B cell (primary cell): Measurements from ENCODE around the gene CBARP. TPM values are rescaled to one million over a fixed set of nuclear protein-coding genes. Genes with fewer than 3 reads are reported as not detected.

Source experiments
- ATAC-seq: fragments of 200-7000 bp; cut with Tn5 transposase; one replicate; pipeline ENCODE4 v1.10.0; 2021; ENCODE audit warnings: low read depth, mild to moderate bottlenecking, moderate number of reproducible peaks, moderate library complexity
- CTCF ChIA-PET: fragments of 350-600 bp; sonication (Branson Sonifier 250); formaldehyde crosslinking; loops from one replicate; lab custom pipeline; 2021; ENCODE audit warnings: antibody characterized with exemption, inconsistent platforms; lab: Charles Lee
- POLR2A ChIA-PET: fragments of 350-600 bp; sonication (Branson Sonifier 250); formaldehyde crosslinking; loops from one replicate; lab custom pipeline; 2021; ENCODE audit warnings: antibody characterized with exemption; lab: Charles Lee
- DNase-seq: peaks from one replicate; pipeline ENCODE4 v3.0.0; 2013
- H2AFZ ChIP-seq: 2 replicates; pipeline ENCODE4 v1.6.1; 2012; ENCODE audit warnings: mild to moderate bottlenecking, low read depth, low read length; ENCODE audit not compliant: insufficient read depth, poor library complexity, severe bottlenecking
- H3K27ac ChIP-seq, 2 donors: 1 replicate in 1 of 2; 2 replicates in 1 of 2; pipeline ENCODE4 v1.5.1; 2012 to 2013; ENCODE audit warnings: low read length in 2 of 2, mild to moderate bottlenecking in 2 of 2, moderate library complexity in 1 of 2
- H3K27me3 ChIP-seq, 4 experiments: fragments of 200-600 bp in 1 of 4; sonication (generic) in 1 of 4; replicated peaks in 1 of 4; 1 replicate in 2 of 4; 2 replicates in 2 of 4; pipeline versions ENCODE4 v1.6.1 to v1.7.0; 2013 to 2016; ENCODE audit warnings: low read length in 3 of 4, mild to moderate bottlenecking in 2 of 4, mixed read lengths in 1 of 4, moderate library complexity in 1 of 4; ENCODE audit not compliant: insufficient read depth in 4 of 4, control insufficient read depth in 3 of 4; ENCODE audit errors: control extremely low read depth in 1 of 4
- H3K36me3 ChIP-seq, 2 experiments: replicated peaks in 1 of 2; 1 replicate in 1 of 2; 2 replicates in 1 of 2; pipeline versions ENCODE4 v1.6.1 to v1.7.1; 2013; ENCODE audit warnings: low read length in 1 of 2; ENCODE audit not compliant: insufficient read depth in 2 of 2, control insufficient read depth in 1 of 2; ENCODE audit errors: control extremely low read depth in 1 of 2, extremely low read depth in 1 of 2
- H3K4me1 ChIP-seq, 2 donors: fragments of 200-600 bp in 1 of 2; sonication (generic) in 1 of 2; 1 replicate in 1 of 2; 2 replicates in 1 of 2; pipeline versions ENCODE4 v1.5.1 to v1.6.1; 2013 to 2017; ENCODE audit warnings: low read length in 2 of 2; ENCODE audit not compliant: control insufficient read depth in 2 of 2, insufficient read depth in 2 of 2
- H3K4me2 ChIP-seq: replicated peaks from 2 replicates; pipeline ENCODE3; 2012; ENCODE audit warnings: mild to moderate bottlenecking, low read depth, low read length; ENCODE audit not compliant: poor library complexity, severe bottlenecking
- H3K4me3 ChIP-seq, 5 experiments: fragments of 200-600 bp in 1 of 5; sonication (generic) in 1 of 5; 1 replicate in 3 of 5; 2 replicates in 2 of 5; pipeline versions ENCODE4 v1.5.1 to v1.7.0; 2011 to 2016; ENCODE audit warnings: low read length in 4 of 5, mild to moderate bottlenecking in 4 of 5, low read depth in 2 of 5, control low read depth in 1 of 5, moderate library complexity in 1 of 5; ENCODE audit not compliant: insufficient read depth in 1 of 5; ENCODE audit errors: control extremely low read depth in 1 of 5, extremely low read depth in 1 of 5
- H3K79me2 ChIP-seq: fragments of 200-600 bp; sonication (generic); one replicate; pipeline ENCODE4 v1.6.0; 2016; ENCODE audit warnings: low read length; ENCODE audit not compliant: control insufficient read depth, insufficient read depth
- H3K9ac ChIP-seq: fragments of 200-600 bp; sonication (generic); 2 replicates; pipeline ENCODE4 v1.6.1; 2017; ENCODE audit warnings: mild to moderate bottlenecking, low read length, moderate library complexity
- H3K9me3 ChIP-seq, 3 donors: one replicate each; pipeline versions ENCODE4 v1.6.1 to v1.7.1; 2013; ENCODE audit warnings: low read length in 2 of 3; ENCODE audit not compliant: control insufficient read depth in 2 of 3, insufficient read depth in 1 of 3; ENCODE audit errors: control extremely low read depth in 1 of 3
- H4K20me1 ChIP-seq: 2 replicates; pipeline ENCODE4 v1.6.0; 2012; ENCODE audit warnings: mild to moderate bottlenecking, low read length; ENCODE audit not compliant: insufficient read depth, control insufficient read depth, poor library complexity, severe bottlenecking
- H3K27ac Mint-ChIP-seq: one replicate; pipeline ENCODE4 v1.8.0; 2021; ENCODE audit warnings: mixed read lengths
- H3K27me3 Mint-ChIP-seq: one replicate; pipeline ENCODE4 v1.8.0; 2021; ENCODE audit warnings: mixed read lengths
- H3K4me1 Mint-ChIP-seq: one replicate; pipeline ENCODE4 v1.8.0; 2021; ENCODE audit warnings: mixed read lengths
- H3K4me3 Mint-ChIP-seq: one replicate; pipeline ENCODE4 v1.8.0; 2021; ENCODE audit warnings: mixed read lengths
- H3K9me3 Mint-ChIP-seq: one replicate; pipeline ENCODE4 v1.8.0; 2022; ENCODE audit warnings: mixed read lengths; ENCODE audit not compliant: insufficient read depth
- CTCF ChIP-seq: fragments of 200-600 bp; IDR thresholded peaks from one replicate; pipeline ENCODE4 v1.8.0; 2022; ENCODE audit warnings: antibody characterized with exemption, mild to moderate bottlenecking
- EZH2 ChIP-seq: IDR thresholded peaks from 2 replicates; pipeline ENCODE4 v1.6.1; 2012; ENCODE audit warnings: borderline replicate concordance, low read depth, mild to moderate bottlenecking, moderate library complexity, low read length; ENCODE audit not compliant: insufficient read depth, poor library complexity, severe bottlenecking
- WGBS: methylation state at CpG from one replicate; pipeline ENCODE4 v1.1.5; 2013; ENCODE audit warnings: missing lambda C conversion rate; ENCODE audit not compliant: insufficient coverage; 5-methylcytosine and 5-hydroxymethylcytosine counted together
- intact Hi-C: fragments of 100-400 bp; cut with micrococcal nuclease; formaldehyde crosslinking; loops from one replicate; pipeline ENCODE4 v1.10.0; 2022
- polyA plus RNA-seq: library from polyadenylated mRNA; depleted of rRNA; stranded (reverse); fragments of >200 nt; gene quantifications from 2 replicates; pipeline ENCODE4 v1.2.3, GENCODE V29; 2012
- total RNA-seq, 2 donors: library from RNA; stranded (reverse); fragments of 120-200 nt in 1 of 2; gene quantifications; 1 replicate in 1 of 2; 2 replicates in 1 of 2; pipeline versions ENCODE4 v1.2.3 to v1.2.4, GENCODE V29; 2013 to 2022

The CBARP gene
- total and polyA plus RNA-seq, 2 donors (not counting 1 experiment from before 2014, with no cell fraction given), result not detected

GRCh38 chr19:1230783-1231489, 6.9 kb downstream of the CBARP start:
- DNase-seq (no peak), ATAC-seq (no peak)
- Histone ChIP-seq H3K4me1 (no peaks in the 10 kb centered on the region), H3K36me3 (peaks cover 0 to 5% of the 10 kb centered on the region in 2 experiments), H3K4me3 (no peak overlapping the region), H4K20me1 (peaks cover 6% of the 10 kb centered on the region), H2AFZ (no peak overlapping the region), H3K9ac (no peak overlapping the region), H3K4me2 (no peak overlapping the region), H3K9me3 (no peaks in the 10 kb centered on the region), H3K27ac (no peak overlapping the region), H3K79me2 (no peaks in the 10 kb centered on the region), H3K27me3 (peaks cover 0 to 3% (median under 1%) of the 10 kb centered on the region in 4 experiments)
- Mint-ChIP-seq H3K9me3 (no peaks in the 10 kb centered on the region), H3K27me3 (no peaks in the 10 kb centered on the region), H3K4me1 (no peaks in the 10 kb centered on the region), H3K27ac (peak overlapping the region; percentile 20), H3K4me3 (no peak overlapping the region)
- ChIA-PET POLR2A (no interaction called here), CTCF (no interaction called here)
- 90% methylated on average over 32 of the region's 38 CpGs for WGBS
- intact Hi-C loops, result no loop called here
- no peak for TF ChIP-seq CTCF
- TF ChIP-seq EZH2, result no peak
